Transverse colon (tissue), 4 donors: ENCODE results near the gene RHCG.

Experiments used
- EP300 ChIP-seq: sonication (generic); formaldehyde crosslinking; IDR thresholded peaks from one replicate; pipeline ENCODE4 v1.6.1; 2017; ENCODE audit warnings: antibody characterized with exemption, low read depth
- POLR2A ChIP-seq: fragments of 450-650 bp; IDR thresholded peaks from one replicate; pipeline ENCODE4 v1.6.1; 2016; ENCODE audit warnings: antibody characterized with exemption, mild to moderate bottlenecking, moderate library complexity
- POLR2AphosphoS5 ChIP-seq, 3 donors: sonication (generic); formaldehyde crosslinking; IDR thresholded peaks; one replicate each; pipeline ENCODE4 v1.6.1; 2016; ENCODE audit warnings: antibody characterized with exemption in 3 of 3
- TF ChIP-seq, protein P1 (sequence below), 5 experiments: fragments of 200-600 bp in 3 of 5; fragments of 450-650 bp in 2 of 5; sonication (generic) in 3 of 5; IDR thresholded peaks; 1 replicate in 2 of 5; 2 replicates in 3 of 5; pipeline ENCODE4 v1.5.1; 2016 to 2017; ENCODE audit warnings: antibody characterized with exemption in 5 of 5, inconsistent platforms in 3 of 5, mild to moderate bottlenecking in 2 of 5, moderate library complexity in 1 of 5

GRCh38 chr15:89428246-89428645 lies 68.1 kb downstream of the RHCG start:
- TF ChIP-seq EP300 (no peak), POLR2AphosphoS5 (IDR thresholded peaks at IDR 0.05) (no peak), POLR2A (no peak)
- TF ChIP-seq, protein P1, sequence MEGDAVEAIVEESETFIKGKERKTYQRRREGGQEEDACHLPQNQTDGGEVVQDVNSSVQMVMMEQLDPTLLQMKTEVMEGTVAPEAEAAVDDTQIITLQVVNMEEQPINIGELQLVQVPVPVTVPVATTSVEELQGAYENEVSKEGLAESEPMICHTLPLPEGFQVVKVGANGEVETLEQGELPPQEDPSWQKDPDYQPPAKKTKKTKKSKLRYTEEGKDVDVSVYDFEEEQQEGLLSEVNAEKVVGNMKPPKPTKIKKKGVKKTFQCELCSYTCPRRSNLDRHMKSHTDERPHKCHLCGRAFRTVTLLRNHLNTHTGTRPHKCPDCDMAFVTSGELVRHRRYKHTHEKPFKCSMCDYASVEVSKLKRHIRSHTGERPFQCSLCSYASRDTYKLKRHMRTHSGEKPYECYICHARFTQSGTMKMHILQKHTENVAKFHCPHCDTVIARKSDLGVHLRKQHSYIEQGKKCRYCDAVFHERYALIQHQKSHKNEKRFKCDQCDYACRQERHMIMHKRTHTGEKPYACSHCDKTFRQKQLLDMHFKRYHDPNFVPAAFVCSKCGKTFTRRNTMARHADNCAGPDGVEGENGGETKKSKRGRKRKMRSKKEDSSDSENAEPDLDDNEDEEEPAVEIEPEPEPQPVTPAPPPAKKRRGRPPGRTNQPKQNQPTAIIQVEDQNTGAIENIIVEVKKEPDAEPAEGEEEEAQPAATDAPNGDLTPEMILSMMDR (IDR thresholded peaks at IDR 0.05): no peak
